Measurements from ENCODE around the gene D2HGDH.

GRCh38 chr2:241703032-241703604, 31.3 kb upstream of the D2HGDH start:
- TF ChIP-seq, protein P1, sequence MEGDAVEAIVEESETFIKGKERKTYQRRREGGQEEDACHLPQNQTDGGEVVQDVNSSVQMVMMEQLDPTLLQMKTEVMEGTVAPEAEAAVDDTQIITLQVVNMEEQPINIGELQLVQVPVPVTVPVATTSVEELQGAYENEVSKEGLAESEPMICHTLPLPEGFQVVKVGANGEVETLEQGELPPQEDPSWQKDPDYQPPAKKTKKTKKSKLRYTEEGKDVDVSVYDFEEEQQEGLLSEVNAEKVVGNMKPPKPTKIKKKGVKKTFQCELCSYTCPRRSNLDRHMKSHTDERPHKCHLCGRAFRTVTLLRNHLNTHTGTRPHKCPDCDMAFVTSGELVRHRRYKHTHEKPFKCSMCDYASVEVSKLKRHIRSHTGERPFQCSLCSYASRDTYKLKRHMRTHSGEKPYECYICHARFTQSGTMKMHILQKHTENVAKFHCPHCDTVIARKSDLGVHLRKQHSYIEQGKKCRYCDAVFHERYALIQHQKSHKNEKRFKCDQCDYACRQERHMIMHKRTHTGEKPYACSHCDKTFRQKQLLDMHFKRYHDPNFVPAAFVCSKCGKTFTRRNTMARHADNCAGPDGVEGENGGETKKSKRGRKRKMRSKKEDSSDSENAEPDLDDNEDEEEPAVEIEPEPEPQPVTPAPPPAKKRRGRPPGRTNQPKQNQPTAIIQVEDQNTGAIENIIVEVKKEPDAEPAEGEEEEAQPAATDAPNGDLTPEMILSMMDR (IDR thresholded peaks at IDR 0.05 in 2 of 3, conservative IDR thresholded peaks at IDR 0.05 in 1 of 3; ENCODE audit: control insufficient read depth in 2 of 3, extremely low read depth in 1 of 3, insufficient read depth in 1 of 3, low read depth in 3 of 3, low read length in 3 of 3) = no peak
- TF ChIP-seq POLR2A (IDR thresholded peaks at IDR 0.05; ENCODE audit: low read depth, low read length) (no peak), SP1 (IDR thresholded peaks at IDR 0.05; ENCODE audit: low read depth, low read length) (no peak), SREBF2 (IDR thresholded peaks at IDR 0.05; ENCODE audit: low read length) (no peak), FOXM1 (IDR thresholded peaks at IDR 0.05; ENCODE audit: low read depth, low read length) (no peak), POLR2AphosphoS2 (IDR thresholded peaks at IDR 0.05; ENCODE audit: low read depth, low read length) (no peak), REST (IDR thresholded peaks at IDR 0.05; ENCODE audit: low read depth, low read length) (no peak), POLR2AphosphoS5 (IDR thresholded peaks at IDR 0.05; ENCODE audit: low read length) (no peak)
